Measurements from ENCODE around the gene CAP2. TPM values are rescaled to one million over a fixed set of nuclear protein-coding genes. Genes with fewer than 3 reads are reported as not detected.

The CAP2 gene
- total RNA-seq, 4 donors from 2014 or later = 3.2 to 16.2 (median 10.6) TPM

GRCh38 chr6:17491416-17492142, 98.2 kb downstream of the CAP2 start:
- H3K27me3 ChIP-seq = no peaks in the 10 kb centered on the region
- no peaks in the 10 kb centered on the region for H3K36me3 ChIP-seq
- no peaks in the 10 kb centered on the region for H3K4me1 ChIP-seq
- intact Hi-C loops (cut with DNase I) = no loop called here
- H3K27ac ChIP-seq = no peak overlapping the region
- 69 to 73% methylated on average over 10 of the region's 10 CpGs for WGBS, 2 donors
- no peak overlapping the region for H3K4me3 ChIP-seq (replicated peaks in 1 of 3)
- no peak for DNase-seq
- H3K9me3 ChIP-seq = no peaks in the 10 kb centered on the region
- TF ChIP-seq CTCF (IDR thresholded peaks at IDR 0.05) (no peak), POLR2A (IDR thresholded peaks at IDR 0.05) (no peak)

- no peak overlapping the region for H3K4me3 ChIP-seq (replicated peaks in 1 of 3)
- intact Hi-C loops (cut with DNase I) = no loop called here
Observed at GRCh38 chr6:17492350-17492749, 99.0 kb downstream of the CAP2 start.

GRCh38 chr6:17493286-17493685, 99.9 kb downstream of the CAP2 start:
- H3K4me1 ChIP-seq = no peaks in the 10 kb centered on the region
- no peak for DNase-seq
- H3K36me3 ChIP-seq = no peaks in the 10 kb centered on the region
- no peaks in the 10 kb centered on the region for H3K9me3 ChIP-seq
- H3K4me3 ChIP-seq (replicated peaks in 1 of 3) = no peak overlapping the region
- intact Hi-C loops (cut with DNase I) = no loop called here
- TF ChIP-seq CTCF (IDR thresholded peaks at IDR 0.05) (no peak), POLR2A (IDR thresholded peaks at IDR 0.05) (no peak)
- WGBS, 2 donors = 81 to 91% methylated on average over 2 of the region's 2 CpGs
- no peaks in the 10 kb centered on the region for H3K27me3 ChIP-seq
- H3K27ac ChIP-seq = no peak overlapping the region

More at GRCh38 chr6:17492350-17492749, 99.0 kb downstream of the CAP2 start:
- Histone ChIP-seq H3K27me3 (no peaks in the 10 kb centered on the region), H3K9me3 (no peaks in the 10 kb centered on the region), H3K27ac (no peak overlapping the region), H3K36me3 (no peaks in the 10 kb centered on the region), H3K4me1 (no peaks in the 10 kb centered on the region)
- WGBS, 2 donors = 72% methylated on average over 6 of the region's 6 CpGs
- TF ChIP-seq CTCF (IDR thresholded peaks at IDR 0.05) (no peak), POLR2A (IDR thresholded peaks at IDR 0.05) (no peak)
- DNase-seq = no peak

- Histone ChIP-seq H3K4me1 (no peaks in the 10 kb centered on the region), H3K36me3 (no peaks in the 10 kb centered on the region), H3K27me3 (no peaks in the 10 kb centered on the region), H3K27ac (no peak overlapping the region), H3K4me3 (replicated peaks in 1 of 3) (no peak overlapping the region), H3K9me3 (no peaks in the 10 kb centered on the region)
- intact Hi-C loops (cut with DNase I) = no loop called here
- 94 to 97% methylated on average over 4 of the region's 4 CpGs for WGBS, 2 donors
- DNase-seq = no peak
- TF ChIP-seq POLR2A (IDR thresholded peaks at IDR 0.05) (no peak), CTCF (IDR thresholded peaks at IDR 0.05) (no peak)
Observed at GRCh38 chr6:17494177-17494576, 100.8 kb downstream of the CAP2 start.

- DNase-seq = no peak
- no peak overlapping the region for H3K4me3 ChIP-seq (replicated peaks in 1 of 3)
- H3K9me3 ChIP-seq = no peaks in the 10 kb centered on the region
- WGBS, 2 donors = 86 to 88% methylated on average over 2 of the region's 2 CpGs
- no peak overlapping the region for H3K27ac ChIP-seq
- no peaks in the 10 kb centered on the region for H3K36me3 ChIP-seq
- intact Hi-C loops (cut with DNase I) = no loop called here
- TF ChIP-seq POLR2A (IDR thresholded peaks at IDR 0.05) (no peak), CTCF (IDR thresholded peaks at IDR 0.05) (no peak)
- no peaks in the 10 kb centered on the region for H3K4me1 ChIP-seq
- no peaks in the 10 kb centered on the region for H3K27me3 ChIP-seq
Observed at GRCh38 chr6:17494919-17495318, 101.5 kb downstream of the CAP2 start.

All from thyroid gland (tissue), 4 donors.